ENCODE results near the gene PAGE2B.

GRCh38 chrX:55119712-55120111 is 44.9 kb downstream of the PAGE2B start:
- TF ChIP-seq CTCF (IDR thresholded peaks at IDR 0.05) (no peak), EP300 (IDR thresholded peaks at IDR 0.05) (no peak), POLR2A (IDR thresholded peaks at IDR 0.05) (no peak), POLR2AphosphoS5 (IDR thresholded peaks at IDR 0.05) (no peak)
